GM19238 (cell line): ENCODE results near the gene GSKIP.

Experiments used
- DNase-seq: peaks from one replicate; pipeline ENCODE4 v3.0.0; 2011; ENCODE audit warnings: low spot score; ENCODE audit not compliant: insufficient read length

Gene GSKIP

DNA sequence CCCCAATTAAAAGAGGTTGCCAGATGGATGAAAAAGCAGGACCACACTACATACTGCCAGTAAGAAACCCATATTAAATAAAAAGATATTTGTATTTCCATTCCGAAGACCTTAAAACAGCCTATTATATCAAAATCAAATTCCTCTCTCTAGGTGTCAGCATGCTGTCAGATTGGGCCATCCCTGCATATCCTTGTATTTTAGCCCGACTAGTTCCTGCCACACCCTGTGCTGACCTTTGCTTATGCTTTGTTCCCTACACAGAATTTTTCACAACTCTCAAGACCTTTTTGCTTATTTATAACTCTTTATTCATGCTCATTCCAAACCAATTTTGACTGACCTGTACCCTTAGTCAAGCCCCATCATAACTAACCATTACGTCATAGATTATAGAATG lies 12.8 kb downstream of the GSKIP start:
- no peak for DNase-seq

GRCh38 chr14:96380735-96381134 lies 17.4 kb downstream of the GSKIP start:
- no peak for DNase-seq

DNA sequence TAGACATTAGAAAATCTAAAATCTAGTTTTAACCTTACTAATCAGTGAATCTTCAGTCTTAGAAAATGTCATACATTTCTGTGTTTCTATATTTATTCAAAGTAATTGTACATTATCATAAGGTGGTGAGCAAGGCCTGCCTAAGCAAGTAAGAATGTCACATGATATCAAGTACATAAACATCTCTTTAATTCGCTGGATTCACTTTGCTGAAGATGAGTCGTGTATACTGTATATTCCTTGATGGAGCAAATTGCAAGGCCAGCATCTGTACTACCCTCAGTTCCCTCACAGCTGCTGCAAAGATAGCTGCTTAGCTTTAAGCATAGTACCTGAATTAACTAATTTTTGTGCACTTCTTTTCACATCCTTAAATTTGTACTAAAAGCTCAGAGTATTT lies 20.1 kb downstream of the GSKIP start:
- no peak for DNase-seq

DNA sequence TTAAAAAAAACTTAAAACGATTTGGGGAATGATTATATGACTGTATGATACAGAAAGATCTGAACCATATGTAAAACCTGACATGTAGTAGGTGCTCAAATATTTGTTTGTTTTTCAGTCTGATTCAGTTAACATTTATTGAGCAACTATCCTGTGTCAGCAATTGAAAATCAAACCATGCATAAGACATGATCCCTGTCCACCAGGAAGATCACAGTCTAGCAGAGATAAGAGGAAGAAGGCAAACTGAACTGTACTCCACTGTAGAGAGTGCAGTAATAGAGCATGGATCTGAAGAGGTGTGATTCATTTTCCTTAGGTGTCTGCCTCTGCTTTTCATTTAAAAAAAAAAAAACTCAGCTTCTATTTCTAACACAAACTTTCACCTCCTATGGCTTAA lies 20.7 kb downstream of the GSKIP start:
- DNase-seq, result no peak

DNA sequence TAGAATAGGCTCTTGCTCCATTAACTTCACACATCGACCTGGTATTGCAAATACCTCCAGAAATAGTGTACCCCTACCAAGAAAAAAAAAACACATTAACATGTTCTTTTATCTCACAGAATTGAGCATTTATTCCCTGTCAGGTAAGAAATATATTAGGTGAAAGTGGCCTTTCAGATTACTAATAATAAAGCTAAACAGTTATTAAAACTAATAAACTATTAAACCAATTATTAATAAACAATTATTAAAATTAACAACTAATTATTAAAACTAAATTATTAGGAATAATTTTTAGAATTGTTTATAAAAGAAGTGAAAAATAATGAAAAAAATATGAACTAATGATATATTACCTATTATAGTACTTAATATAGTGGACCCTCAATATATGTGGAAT lies 21.4 kb downstream of the GSKIP start:
- DNase-seq, result no peak

GRCh38 chr14:96385385-96385784 lies 22.1 kb downstream of the GSKIP start:
- DNase-seq, result no peak

DNA sequence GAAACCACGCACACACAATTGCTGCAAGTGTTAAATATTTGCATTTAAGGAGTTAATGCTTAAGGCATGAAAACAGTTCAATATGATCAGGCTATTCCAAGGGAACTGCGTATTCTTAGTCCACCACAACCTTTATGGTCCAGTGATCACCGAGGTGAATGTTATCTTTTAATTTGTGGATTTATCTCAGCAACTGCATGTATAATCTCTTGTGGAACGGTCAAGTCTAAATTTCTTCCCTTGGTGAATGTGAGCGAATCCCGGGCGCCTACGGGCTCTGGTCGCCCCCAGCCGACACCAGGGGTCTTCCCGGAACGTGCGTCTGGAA lies 27.6 kb downstream of the GSKIP start:
- DNase-seq, result no peak

DNA sequence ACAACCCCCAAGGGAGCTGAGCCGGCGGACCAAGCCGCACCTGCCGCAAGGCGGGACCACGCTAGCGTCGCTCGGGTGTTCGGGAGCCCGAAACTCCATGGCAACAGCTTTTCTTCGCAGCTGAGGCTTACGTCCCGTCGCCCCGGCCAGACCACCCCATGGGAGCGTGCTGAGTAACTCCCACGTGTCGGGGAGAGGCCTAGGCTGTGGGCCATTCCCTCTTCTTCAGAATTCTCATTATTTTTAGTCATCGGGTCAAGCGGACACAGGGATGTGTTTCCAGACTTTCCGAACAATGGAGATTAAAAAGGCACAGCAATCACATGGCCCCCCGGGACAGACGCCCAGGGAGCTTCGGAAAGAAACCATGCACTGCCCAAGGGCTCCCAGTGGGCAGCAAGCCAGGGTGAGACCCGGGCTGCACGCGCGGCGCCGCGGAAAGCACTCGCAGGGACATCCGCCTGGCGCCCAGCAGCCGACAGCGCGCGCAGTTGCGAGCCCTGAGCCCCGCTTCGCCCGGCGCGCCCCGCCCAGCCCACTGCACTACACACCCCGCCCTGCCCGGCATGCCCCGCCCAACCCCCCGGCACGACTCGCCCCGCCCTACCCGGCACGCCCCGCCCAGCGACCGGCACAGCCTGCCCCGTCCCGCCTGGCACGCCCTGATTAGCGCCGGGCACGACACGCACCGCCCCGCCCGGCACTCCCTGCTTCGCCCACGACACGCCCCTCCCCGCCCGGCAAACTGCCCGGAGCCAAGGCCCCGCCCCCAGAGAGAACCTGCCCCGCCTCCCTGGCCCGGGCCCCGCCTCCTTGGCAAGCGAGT lies 28.2 kb downstream of the GSKIP start:
- DNase-seq, result peak; percentile 91

DNA sequence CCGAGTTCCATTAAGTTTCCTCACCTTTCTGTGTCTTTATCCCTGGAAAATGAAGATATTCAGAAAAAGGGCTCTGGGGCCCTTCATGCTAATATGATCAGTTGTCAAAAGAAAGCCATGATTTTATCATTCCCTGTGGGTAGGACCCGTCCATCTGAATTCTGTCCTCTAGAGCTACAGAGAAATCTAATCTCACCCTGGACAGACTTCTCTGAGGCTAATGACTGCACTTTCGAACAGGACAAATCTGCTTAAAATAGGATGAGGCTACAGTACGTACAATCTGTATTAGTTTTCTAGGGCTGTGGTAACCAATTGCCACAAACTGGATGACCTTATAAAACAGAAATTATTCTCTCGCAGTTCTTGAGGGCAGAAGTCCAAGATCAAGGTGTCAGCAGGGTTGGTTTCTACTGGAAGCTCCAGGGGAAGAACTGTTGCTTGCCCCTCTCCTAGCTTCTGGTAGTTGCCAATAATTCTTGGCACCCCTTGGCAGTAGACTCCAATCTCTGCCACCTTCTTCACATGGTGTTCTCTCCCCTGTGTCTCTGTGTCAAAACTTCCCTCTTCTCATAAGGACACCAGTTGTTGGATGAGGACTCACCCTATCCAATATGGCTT lies 29.9 kb downstream of the GSKIP start:
- DNase-seq, result no peak

GRCh38 chr14:96394047-96394815 lies 30.9 kb downstream of the GSKIP start:
- DNase-seq, result no peak

GRCh38 chr14:96398432-96398831 lies 35.1 kb downstream of the GSKIP start:
- DNase-seq, result no peak

DNA sequence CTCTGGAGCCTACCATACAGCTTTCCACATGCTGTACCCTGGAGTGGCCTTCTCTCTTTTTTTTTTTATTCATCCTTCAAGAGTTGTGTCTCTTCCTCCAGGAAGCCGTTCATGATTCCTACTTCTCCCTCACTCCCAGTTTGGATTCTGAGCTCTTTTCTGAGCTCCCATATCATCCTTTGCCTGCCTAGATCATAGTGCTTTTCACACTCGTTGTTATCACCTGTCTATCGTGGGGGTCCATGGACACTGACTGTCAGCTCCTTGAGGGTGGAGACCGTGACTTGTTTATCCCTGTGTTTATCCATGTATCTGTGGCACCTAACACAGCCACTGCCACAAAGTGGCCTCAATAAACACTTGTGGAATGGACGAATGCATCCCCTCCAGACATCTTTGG lies 35.6 kb downstream of the GSKIP start:
- DNase-seq, result no peak

DNA sequence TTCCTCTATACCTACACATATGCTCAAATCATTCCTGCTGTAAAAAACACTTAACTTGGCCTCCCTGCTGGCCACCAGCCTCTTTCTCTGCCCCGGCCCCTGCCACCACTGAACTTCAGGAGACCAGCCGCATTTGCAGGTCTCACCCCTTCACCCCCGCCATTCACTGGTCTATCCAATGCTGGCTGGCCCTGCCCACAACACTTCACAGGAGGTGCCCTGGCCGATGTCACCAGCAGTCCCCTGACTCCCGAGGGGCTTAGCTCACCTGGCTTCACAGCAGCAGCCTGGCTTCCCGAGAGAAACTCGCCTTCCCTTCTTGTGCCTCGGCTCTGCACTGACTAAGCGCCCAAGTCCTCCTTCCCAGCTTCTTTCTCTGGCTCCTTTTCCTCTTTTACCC lies 36.1 kb downstream of the GSKIP start:
- no peak for DNase-seq

DNA sequence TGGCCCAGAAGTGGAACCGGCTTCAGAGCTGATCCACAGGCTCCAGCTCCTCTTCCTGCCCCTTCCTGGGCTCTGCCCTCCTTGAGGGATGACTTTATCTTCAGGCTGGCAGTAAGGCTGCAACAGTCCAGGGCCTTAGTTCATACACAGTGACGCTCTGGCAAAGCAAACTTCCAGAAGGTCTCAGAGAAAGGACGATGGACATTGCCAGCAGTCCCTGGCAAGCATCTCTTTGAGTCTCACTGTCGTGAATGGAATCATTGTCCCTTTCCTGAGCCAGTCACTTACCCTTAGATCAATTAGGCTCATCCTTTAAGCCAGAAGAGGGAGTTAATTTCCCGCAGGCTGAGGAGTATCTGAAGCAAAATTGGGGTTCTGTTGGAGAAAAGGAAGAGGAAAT lies 37.2 kb downstream of the GSKIP start:
- no peak for DNase-seq

GRCh38 chr14:96403409-96403808 lies 40.1 kb downstream of the GSKIP start:
- no peak for DNase-seq

DNA sequence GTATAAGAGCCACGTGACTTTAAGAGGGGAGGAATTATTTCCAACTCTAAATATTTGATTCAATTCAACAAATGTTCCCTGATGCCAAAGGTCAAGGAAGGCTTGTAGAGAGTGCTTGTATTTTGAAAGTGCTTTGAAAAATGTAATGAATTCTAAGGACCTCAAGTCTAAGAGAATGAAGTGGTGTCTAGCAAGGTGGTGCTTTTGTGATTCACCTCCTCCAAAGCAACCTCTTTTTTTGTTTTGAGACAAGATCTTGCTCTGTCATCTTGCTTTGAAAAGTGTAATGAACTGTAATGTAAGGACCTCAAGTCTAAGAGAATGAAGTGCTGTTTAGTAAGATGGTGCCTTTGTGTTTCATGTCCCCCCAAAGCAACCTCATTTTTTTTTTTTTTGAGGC lies 42.4 kb downstream of the GSKIP start:
- DNase-seq, result no peak

DNA sequence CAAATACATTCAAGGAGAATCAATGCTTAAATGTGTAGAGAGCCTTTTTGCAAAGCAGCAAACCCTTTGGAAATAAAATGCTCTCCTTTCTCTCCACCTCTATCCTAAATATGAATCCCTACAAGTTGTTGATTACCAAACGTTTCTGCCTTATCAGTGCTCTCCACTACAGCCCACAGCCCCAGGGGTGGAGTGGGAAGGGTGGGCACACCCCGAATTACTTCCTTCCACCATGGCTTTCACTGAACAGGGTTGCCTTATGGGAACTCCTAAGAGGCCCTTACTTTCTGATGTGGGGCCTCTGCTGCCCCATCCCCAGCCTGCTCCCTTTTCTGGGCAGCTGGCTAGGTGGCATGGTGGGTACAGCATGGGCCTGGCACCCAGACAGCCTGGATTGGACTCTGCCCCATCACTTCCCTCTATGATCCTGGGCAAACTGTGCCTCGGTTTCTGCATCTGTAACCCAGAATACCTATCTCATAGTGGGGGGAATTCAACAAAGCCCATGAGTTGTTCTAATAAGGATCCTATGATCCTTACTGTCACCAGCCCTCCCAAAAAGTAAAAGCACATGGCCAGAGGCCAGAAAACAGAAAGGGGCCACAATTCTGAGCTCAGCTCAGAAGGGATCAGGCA lies 44.7 kb downstream of the GSKIP start:
- DNase-seq, result no peak

DNA sequence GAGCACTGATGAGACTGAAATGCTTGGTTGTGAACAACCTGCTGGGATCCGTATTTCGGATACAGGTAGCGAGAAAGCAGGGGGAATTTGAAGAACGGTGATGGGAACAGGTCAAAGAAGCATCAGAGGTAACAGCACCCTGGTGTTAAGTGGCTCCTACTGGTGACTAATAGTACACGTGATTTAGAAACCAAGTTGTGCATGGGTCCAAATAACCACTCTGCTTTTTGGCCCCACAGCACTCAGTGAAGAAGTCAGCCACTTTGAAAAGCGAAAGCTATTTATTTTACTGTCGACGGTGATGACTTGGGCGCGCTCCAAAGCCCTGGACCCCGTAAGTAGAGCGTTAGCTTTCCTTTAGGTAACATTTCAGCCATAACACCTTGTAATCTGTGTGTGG lies 45.3 kb downstream of the GSKIP start:
- DNase-seq, result no peak

DNA sequence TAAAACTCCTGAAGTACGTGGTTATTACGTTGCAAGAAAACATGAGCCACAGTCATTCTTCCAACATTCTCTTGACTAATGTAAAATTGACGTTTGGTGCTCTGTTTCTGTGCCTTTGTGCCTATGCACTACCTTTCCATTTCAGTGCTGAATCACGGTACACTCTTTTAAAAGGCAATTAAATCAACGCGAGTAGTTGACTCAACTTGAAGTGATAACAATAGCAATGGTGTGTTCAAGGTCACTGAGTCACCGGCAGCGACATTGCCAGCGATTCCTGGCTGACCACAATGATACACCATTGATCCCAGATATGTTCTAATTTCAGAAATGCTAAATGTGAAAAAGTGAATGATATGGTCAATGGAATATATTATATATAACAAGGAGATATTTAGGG lies 46.4 kb downstream of the GSKIP start:
- no peak for DNase-seq

- DNase-seq, result no peak
Observed at GRCh38 chr14:96410119-96410518, 46.8 kb downstream of the GSKIP start.

DNA sequence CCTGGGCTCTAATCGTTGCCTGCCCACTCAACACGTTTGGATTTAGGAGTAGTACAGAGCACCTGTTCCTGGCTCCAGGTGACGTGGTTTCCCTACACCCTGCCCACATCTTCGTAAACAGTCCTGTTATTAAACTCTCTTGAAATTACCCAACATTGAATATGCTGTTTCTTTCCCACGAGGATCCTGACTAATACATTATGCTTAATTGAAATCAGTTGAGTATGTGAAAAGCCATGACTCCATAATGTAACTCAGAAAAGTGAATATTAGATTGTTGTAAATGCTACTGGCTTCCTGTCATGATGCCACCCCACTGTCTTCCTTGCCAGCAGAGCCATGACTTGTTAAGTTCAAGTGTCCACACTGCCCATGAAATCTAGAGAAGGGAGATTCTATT lies 50.2 kb downstream of the GSKIP start:
- no peak for DNase-seq

GRCh38 chr14:96415559-96415958 lies 52.2 kb downstream of the GSKIP start:
- DNase-seq, result no peak
